ENCODE results near the gene TYW5. TPM values are rescaled to one million over a fixed set of nuclear protein-coding genes. Genes with fewer than 3 reads are reported as not detected.

The TYW5 gene
- total and polyA plus RNA-seq, 2 donors (not counting 1 experiment from before 2014, with no cell fraction given) = 5.8 to 10.1 TPM

- peaks cover 7% of the 10 kb centered on the region for H3K4me1 ChIP-seq (ENCODE audit: control insufficient read depth, extremely low read depth, insufficient read depth, low read length)
- no peaks in the 10 kb centered on the region for H4K20me1 ChIP-seq (ENCODE audit: control insufficient read depth, extremely low read depth, insufficient read depth, low read length)
- H3K4me2 ChIP-seq (ENCODE audit: extremely low read depth, insufficient read depth, low read length) = no peak overlapping the region
- H3K27ac ChIP-seq (ENCODE audit: insufficient read depth, low read length) = no peak overlapping the region
- no peak overlapping the region for H3K9ac ChIP-seq (ENCODE audit: insufficient read depth, low read length)
- H3K79me2 ChIP-seq (ENCODE audit: control insufficient read depth, insufficient read depth, low read length) = no peaks in the 10 kb centered on the region
- no peak overlapping the region for H2AFZ ChIP-seq (ENCODE audit: low read length)
- no peaks in the 10 kb centered on the region for H3K9me3 ChIP-seq (ENCODE audit: control insufficient read depth, insufficient read depth, low read depth, low read length)
- no peak overlapping the region for H3K4me3 ChIP-seq (replicated peaks in 1 of 4; ENCODE audit: control extremely low read depth in 1 of 4, insufficient read depth in 1 of 4, low read depth in 3 of 4, low read length in 4 of 4)
- no peaks in the 10 kb centered on the region for H3K27me3 ChIP-seq (ENCODE audit: control insufficient read depth, insufficient read depth, low read length)
- H3K36me3 ChIP-seq (ENCODE audit: control insufficient read depth, insufficient read depth, low read length) = no peaks in the 10 kb centered on the region
- TF ChIP-seq CTCF (conservative IDR thresholded peaks at IDR 0.05 in 1 of 2, IDR thresholded peaks at IDR 0.05 in 1 of 2; ENCODE audit: low read depth in 1 of 2, low read length in 2 of 2) = no peak
- no peak for TF ChIP-seq EZH2 (IDR thresholded peaks at IDR 0.05; ENCODE audit: low read length, missing control alignments)
- DNase-seq (ENCODE audit: low read depth in 2 of 2) = no peak
Measured at GRCh38 chr2:199984159-199984558, 28.9 kb upstream of the TYW5 start.

GRCh38 chr2:199983534-199983933 lies 28.2 kb upstream of the TYW5 start:
- no peaks in the 10 kb centered on the region for H4K20me1 ChIP-seq (ENCODE audit: control insufficient read depth, extremely low read depth, insufficient read depth, low read length)
- H2AFZ ChIP-seq (ENCODE audit: low read length) = no peak overlapping the region
- DNase-seq (ENCODE audit: low read depth in 2 of 2) = no peak
- no peak overlapping the region for H3K4me3 ChIP-seq (replicated peaks in 1 of 4; ENCODE audit: control extremely low read depth in 1 of 4, insufficient read depth in 1 of 4, low read depth in 3 of 4, low read length in 4 of 4)
- no peaks in the 10 kb centered on the region for H3K79me2 ChIP-seq (ENCODE audit: control insufficient read depth, insufficient read depth, low read length)
- H3K4me2 ChIP-seq (ENCODE audit: extremely low read depth, insufficient read depth, low read length) = no peak overlapping the region
- no peak for TF ChIP-seq CTCF (conservative IDR thresholded peaks at IDR 0.05 in 1 of 2, IDR thresholded peaks at IDR 0.05 in 1 of 2; ENCODE audit: low read depth in 1 of 2, low read length in 2 of 2)
- no peak for TF ChIP-seq EZH2 (IDR thresholded peaks at IDR 0.05; ENCODE audit: low read length, missing control alignments)
- H3K27ac ChIP-seq (ENCODE audit: insufficient read depth, low read length) = no peak overlapping the region
- no peaks in the 10 kb centered on the region for H3K27me3 ChIP-seq (ENCODE audit: control insufficient read depth, insufficient read depth, low read length)
- H3K36me3 ChIP-seq (ENCODE audit: control insufficient read depth, insufficient read depth, low read length) = no peaks in the 10 kb centered on the region
- no peak overlapping the region for H3K9ac ChIP-seq (ENCODE audit: insufficient read depth, low read length)
- no peaks in the 10 kb centered on the region for H3K9me3 ChIP-seq (ENCODE audit: control insufficient read depth, insufficient read depth, low read depth, low read length)
- peaks cover 9% of the 10 kb centered on the region for H3K4me1 ChIP-seq (ENCODE audit: control insufficient read depth, extremely low read depth, insufficient read depth, low read length)

GRCh38 chr2:199982126-199982843 lies 27.0 kb upstream of the TYW5 start:
- no peak overlapping the region for H3K4me3 ChIP-seq (replicated peaks in 1 of 4; ENCODE audit: control extremely low read depth in 1 of 4, insufficient read depth in 1 of 4, low read depth in 3 of 4, low read length in 4 of 4)
- no peaks in the 10 kb centered on the region for H3K79me2 ChIP-seq (ENCODE audit: control insufficient read depth, insufficient read depth, low read length)
- no peak for DNase-seq (ENCODE audit: low read depth in 2 of 2)
- no peak overlapping the region for H3K27ac ChIP-seq (ENCODE audit: insufficient read depth, low read length)
- H3K27me3 ChIP-seq (ENCODE audit: control insufficient read depth, insufficient read depth, low read length) = no peaks in the 10 kb centered on the region
- H3K9ac ChIP-seq (ENCODE audit: insufficient read depth, low read length) = no peak overlapping the region
- H3K4me2 ChIP-seq (ENCODE audit: extremely low read depth, insufficient read depth, low read length) = no peak overlapping the region
- H3K4me1 ChIP-seq (ENCODE audit: control insufficient read depth, extremely low read depth, insufficient read depth, low read length) = peaks cover 11% of the 10 kb centered on the region
- no peaks in the 10 kb centered on the region for H3K9me3 ChIP-seq (ENCODE audit: control insufficient read depth, insufficient read depth, low read depth, low read length)
- H4K20me1 ChIP-seq (ENCODE audit: control insufficient read depth, extremely low read depth, insufficient read depth, low read length) = no peaks in the 10 kb centered on the region
- H2AFZ ChIP-seq (ENCODE audit: low read length) = no peak overlapping the region
- TF ChIP-seq CTCF (conservative IDR thresholded peaks at IDR 0.05 in 1 of 2, IDR thresholded peaks at IDR 0.05 in 1 of 2; ENCODE audit: low read depth in 1 of 2, low read length in 2 of 2) (no peak), EZH2 (IDR thresholded peaks at IDR 0.05; ENCODE audit: low read length, missing control alignments) (no peak)
- no peaks in the 10 kb centered on the region for H3K36me3 ChIP-seq (ENCODE audit: control insufficient read depth, insufficient read depth, low read length)

All from fibroblast of lung (primary cell).